ENCODE data around the gene MPRIP.

Gene MPRIP

DNA sequence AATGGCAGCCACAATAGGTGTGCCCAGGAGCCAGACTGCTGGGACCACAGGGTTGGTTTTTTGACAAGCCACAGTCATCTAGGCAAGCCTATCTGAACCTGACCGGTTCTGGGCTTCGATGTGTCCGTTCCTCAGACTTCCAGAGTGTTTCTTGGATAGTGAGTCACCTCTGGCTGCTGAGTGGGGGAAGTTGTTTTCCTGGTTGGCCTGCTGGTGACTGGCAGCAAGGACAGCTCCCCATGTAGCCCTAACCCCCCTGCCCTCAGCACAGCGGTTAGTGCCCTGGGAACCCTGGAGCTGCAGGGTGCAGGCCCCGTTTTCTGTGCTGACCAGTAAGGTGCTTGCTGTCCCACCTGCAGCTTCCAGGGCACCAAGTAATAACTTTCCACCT lies 98.3 kb downstream of the MPRIP start:
- TF ChIP-seq, protein P1, sequence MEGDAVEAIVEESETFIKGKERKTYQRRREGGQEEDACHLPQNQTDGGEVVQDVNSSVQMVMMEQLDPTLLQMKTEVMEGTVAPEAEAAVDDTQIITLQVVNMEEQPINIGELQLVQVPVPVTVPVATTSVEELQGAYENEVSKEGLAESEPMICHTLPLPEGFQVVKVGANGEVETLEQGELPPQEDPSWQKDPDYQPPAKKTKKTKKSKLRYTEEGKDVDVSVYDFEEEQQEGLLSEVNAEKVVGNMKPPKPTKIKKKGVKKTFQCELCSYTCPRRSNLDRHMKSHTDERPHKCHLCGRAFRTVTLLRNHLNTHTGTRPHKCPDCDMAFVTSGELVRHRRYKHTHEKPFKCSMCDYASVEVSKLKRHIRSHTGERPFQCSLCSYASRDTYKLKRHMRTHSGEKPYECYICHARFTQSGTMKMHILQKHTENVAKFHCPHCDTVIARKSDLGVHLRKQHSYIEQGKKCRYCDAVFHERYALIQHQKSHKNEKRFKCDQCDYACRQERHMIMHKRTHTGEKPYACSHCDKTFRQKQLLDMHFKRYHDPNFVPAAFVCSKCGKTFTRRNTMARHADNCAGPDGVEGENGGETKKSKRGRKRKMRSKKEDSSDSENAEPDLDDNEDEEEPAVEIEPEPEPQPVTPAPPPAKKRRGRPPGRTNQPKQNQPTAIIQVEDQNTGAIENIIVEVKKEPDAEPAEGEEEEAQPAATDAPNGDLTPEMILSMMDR (IDR thresholded peaks at IDR 0.05; ENCODE audit: low read depth, low read length) = peak; percentile 0; the same call in 1 of the 2 replicates
- DNase-seq (ENCODE audit: extremely low read depth, low read depth) = no peak

DNA sequence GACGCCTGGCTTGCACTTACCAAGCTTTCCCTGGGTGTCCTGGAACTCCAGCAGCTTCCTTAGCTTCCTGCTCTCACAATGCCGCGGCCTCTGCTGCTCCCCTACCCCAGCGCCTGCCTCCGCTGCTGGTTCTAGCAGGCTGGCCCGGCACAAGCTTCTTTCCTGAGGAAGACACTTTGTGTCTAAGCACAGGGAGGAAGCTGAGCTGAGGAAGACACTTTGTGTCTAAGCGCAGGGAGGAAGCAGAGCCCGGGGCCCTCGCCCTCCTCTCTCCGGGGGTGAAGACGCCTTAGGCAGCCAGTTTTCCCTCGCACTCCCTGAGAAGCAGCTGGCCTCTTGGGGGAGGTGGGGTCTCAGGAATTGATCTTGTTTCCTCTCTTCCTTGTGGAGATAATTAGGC lies 99.0 kb downstream of the MPRIP start:
- TF ChIP-seq, protein P1 (IDR thresholded peaks at IDR 0.05; ENCODE audit: low read depth, low read length) = no peak
- DNase-seq (ENCODE audit: extremely low read depth, low read depth) = no peak

DNA sequence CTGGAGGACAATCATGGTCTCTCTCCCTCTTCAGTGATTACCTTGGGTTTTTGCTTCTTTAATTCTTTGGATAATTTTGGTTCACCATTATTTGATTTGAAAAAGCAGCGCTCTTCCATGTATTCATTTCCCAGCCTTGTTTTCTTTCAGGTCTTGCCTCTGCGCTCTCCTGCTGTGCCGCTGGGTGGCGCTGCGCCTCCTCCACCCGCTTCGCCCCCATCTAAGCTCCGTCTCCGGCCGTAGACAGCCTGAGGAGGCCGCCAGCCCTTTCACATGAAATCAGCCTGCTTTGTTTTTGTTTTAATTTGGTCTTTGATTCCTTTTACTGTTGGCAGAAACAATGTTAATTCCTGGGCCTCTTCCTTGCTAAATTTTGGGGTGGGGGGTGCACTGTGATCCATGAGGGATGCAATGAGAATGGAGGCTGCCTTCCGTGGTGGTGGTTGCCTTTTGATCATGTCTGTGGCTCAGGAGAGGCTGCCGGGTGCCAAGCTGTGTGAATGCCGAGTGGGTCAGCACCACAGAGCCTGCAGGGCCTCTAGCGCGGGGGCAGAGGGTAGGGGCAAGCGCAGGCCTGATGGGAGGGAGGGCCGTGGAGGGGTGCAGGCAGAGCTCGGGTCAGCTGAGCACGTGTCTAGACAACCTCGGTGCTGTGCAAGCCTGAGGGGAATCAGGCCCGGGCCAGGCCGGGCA lies 99.7 kb downstream of the MPRIP start:
- DNase-seq (ENCODE audit: extremely low read depth, low read depth) = no peak
- TF ChIP-seq, protein P1 (IDR thresholded peaks at IDR 0.05; ENCODE audit: low read depth, low read length) = peak; percentile 90

DNA sequence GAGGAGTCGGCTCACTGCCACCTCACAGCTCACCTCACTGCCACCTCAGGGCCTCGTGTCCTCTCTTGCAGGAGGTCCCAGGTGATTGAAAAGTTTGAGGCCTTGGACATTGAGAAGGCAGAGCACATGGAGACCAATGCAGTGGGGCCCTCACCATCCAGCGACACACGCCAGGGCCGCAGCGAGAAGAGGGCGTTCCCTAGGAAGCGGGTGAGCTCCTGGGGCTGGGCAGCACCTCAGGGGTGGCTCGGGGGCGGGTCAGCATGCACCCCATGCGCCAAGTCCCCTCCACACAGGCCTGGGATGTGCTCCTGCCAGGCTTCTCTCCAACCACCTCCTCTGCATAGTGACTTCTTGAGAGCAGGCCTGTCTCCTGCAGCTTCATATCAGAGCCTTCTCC lies 100.3 kb downstream of the MPRIP start:
- TF ChIP-seq, protein P1 (IDR thresholded peaks at IDR 0.05; ENCODE audit: low read depth, low read length) = no peak
- DNase-seq (ENCODE audit: extremely low read depth, low read depth) = no peak

DNA sequence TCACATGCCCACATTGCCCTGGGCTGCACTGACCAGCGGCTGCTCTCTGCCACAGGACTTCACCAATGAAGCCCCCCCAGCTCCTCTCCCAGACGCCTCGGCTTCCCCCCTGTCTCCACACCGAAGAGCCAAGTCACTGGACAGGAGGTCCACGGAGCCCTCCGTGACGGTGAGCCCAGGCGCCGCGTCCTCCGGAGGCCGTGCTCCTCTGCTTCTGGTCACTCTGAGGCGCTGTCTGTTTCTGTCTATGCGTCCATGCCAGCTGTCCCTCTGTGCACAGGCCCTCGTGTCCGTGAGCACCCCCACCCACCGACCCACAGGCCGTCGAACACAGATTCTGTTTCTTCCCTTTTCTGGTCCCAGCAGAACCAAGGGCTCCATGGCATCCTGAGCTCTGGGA lies 101.2 kb downstream of the MPRIP start:
- no peak for DNase-seq (ENCODE audit: extremely low read depth, low read depth)
- TF ChIP-seq, protein P1 (IDR thresholded peaks at IDR 0.05; ENCODE audit: low read depth, low read length) = no peak

DNA sequence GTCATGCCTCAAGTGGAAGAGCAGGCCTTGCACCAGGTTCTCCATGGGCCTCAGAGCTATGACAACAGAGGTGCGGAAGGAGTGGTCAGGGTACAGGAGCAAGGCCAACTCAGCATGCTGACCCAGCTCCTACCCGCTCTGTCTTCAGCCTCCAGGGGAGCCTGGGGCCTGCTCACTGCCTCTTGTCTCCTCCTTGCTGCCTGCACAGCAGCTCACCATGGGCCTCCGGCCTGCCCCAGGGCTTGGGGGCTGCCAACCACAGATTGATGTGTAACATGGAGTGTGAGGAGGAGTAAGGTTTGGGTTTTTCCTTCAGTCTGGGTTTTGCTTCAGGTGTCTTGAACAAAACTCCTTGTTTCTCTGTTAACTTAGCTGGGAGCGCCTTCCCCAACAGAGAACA lies 101.8 kb downstream of the MPRIP start:
- TF ChIP-seq, protein P1 (IDR thresholded peaks at IDR 0.05; ENCODE audit: low read depth, low read length) = no peak

DNA sequence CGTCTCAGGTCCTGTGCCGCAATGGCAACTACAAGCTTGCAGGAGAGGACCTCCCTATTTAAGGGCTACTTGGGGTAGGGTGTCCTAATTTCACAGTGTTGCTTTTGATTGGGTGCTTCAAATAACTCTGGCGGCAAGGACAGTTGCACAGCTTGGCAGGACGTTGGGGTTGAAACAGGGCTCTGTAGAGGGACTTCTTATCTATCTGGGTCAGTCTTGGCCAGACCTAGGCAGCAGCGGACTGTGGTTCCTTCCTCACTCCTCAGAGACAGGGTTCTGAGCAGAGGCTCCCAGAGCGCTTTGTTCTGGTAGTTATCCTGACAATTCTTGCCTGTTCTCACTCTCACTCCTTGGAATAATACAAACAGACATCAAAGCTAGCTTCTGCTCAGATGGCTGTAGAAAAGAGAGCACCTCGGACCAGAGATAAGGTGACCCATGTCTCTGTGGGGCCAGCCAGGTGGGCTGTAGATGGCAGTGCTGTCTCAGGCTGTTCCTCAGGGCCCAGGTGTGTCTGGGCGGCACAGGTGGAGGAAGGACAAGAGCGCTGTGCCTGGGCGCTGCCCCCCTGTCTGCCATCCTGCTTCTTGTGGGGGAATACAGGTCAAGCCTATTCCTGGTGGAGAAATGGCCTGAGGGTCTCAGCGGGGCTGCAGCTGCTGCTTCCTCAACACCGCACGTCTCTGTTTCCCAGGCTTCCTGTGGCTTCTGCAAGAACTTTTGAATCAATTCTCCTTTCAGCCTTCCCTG lies 102.8 kb downstream of the MPRIP start:
- DNase-seq (ENCODE audit: extremely low read depth, low read depth) = no peak
- TF ChIP-seq, protein P1 (IDR thresholded peaks at IDR 0.05; ENCODE audit: low read depth, low read length) = no peak

More for the DNA sequence above, 101.8 kb downstream of the MPRIP start:
- DNase-seq (ENCODE audit: extremely low read depth, low read depth) = no peak

All from AG09319 (cell line).